Stimulated activated CD4-positive, alpha-beta T cell treated with anti-CD3 and anti-CD28 coated beads, Interleukin-12 subunit alpha, Interleukin-12 subunit beta, amount 100 ng/mL, for 4 hours (primary cell): ENCODE measurements around the gene PEX11G.
A peak's percentile ranks its signal among the peaks of the same experiment; 100 is the strongest.

Experiments used
- DNase-seq: peaks from one replicate; pipeline ENCODE4 v3.0.0-alpha.2; 2020

PEX11G gene

DNA sequence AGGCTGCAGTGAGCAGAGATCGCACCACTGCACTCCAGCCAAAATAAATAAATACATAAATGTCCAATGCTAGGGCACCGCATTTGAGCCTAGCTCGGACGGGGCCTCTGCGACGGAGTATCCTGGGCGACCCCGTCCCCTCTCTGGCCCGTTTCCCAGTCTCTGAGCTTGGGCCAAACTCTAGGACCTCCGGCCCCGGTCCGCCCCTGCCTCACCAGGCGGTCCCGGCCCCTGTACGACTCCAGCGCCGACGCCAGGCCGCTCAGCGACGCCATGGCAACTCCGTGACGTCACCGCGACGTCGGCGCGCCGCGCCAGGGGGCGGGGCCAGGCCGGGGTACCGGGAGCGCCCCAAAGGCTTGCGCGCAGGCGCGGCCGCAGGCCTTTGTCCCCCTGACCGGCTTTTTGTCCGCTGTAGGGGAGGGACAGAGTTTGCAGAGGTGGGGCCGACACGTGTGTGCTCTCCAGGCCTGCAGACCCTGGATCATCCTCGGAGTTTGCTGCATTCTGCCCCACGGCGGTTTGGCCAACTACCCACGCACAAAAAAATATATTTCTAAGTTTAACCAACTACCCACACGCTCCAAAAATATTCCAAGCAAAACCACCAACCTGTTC lies at the start of gene PEX11G:
PEX11G (minus strand) TSS at position 300 of the 618 bp plus-strand sequence; CDS start at position 275, 25 bp downstream.
- peak; percentile 90 for DNase-seq

DNA sequence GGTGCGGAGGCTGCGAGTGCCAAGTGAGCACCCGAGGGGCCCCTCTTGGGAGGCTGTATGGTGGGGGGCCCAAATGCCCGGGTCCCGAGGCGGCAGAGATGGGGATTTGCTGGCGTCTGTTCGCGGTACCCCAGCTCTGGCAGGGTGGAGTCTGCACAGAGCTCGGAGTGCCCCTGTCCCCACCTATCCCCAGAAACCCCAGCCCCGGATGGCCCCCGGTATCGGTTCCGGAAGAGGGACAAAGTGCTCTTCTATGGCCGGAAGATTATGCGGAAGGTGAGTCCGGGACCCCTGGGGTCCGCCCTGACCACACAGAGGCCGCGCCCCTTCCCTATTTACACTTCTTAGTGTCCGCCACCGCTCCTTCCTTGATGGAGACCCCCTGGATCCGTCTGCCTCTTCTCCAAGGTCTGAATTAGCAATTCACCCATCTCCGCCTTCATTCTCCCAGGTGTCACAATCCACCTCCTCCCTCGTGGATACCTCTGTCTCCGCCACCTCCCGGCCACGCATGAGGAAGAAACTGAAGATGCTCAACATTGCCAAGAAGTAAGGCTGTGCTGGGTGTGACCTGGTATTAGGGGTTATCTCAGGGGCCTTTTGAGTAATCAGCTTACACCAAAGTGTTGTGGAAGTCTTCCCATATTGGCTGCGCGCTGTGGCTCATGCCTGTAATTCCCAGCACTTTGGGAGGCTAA lies 47.3 kb upstream of the PEX11G start:
- DNase-seq, result no peak

DNA sequence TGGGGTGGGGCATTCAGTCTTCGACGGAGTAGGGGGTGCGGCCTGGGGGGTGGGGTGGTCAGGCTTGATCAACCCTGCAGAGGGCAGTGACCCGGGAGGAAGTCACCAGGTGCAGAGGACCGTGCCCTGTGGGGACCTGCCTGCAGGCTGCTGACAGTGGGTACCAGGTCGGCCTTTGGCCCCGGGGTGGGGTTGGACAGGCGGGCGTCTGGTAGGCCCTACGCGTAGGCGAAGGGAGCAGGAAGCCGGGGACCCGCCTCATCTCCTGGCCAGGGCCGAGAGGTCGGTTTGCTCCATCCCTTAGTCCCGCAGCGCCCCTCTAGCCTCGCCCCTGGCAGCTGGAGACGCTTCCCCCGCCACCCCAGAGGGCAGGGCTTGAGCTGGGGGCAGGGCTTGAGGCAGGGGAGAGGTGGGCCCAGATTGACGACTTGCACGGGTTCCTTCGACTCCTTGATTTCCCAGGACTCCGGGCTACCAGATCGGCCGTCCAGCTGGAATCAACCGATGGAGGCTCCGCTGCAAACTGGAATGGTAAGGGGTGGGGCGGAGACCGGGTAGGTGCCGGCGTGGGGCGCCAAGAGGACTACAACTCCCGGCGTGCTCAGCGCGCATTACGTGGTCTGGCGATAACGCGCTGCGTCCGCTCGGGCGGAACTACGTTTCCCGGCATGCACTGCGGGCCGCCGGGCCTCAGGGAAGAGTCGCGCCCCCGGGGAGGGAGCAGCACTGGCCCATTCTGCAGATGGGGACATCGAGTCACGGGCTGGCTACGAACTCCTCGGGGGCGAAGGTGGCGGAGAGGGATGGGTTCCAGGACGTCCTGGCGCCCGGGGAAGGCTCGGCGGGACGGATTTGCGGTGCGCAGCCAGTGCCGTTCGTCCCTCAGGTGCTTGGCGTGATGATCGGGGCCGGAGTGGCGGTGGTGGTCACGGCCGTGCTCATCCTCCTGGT lies 46.5 kb upstream of the PEX11G start, which contains the start of gene PNPLA6:
PNPLA6 (plus strand) TSS at position 671 of the 951 bp plus-strand sequence; CDS start at position 743, 72 bp downstream.
- DNase-seq, result peak; percentile 94

DNA sequence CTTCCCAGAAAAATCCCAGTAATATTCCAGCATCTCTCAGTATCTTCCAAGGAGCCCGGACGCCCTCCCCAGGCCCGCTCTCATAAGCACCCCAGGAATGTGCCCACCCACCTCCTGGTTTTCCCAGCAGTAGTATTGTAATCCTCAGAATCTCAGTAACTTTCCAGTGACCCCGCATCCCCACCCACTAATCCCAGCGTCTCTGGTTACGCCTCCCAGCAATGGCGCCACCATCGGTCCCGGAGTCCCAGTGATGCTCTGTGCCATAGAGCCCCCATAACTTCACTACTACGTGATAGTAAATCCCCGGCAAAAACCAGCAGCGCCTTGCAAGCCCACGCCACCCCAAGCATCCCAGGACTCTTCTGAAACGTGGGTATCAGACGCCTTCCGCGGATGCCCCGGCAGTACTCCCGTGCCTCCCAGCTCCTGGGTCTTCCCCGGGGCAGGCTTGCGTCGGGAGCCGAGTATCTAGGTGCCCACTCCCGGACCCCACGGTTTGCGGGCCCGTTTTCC lies 45.8 kb upstream of the PEX11G start:
- DNase-seq, result peak; percentile 35

DNA sequence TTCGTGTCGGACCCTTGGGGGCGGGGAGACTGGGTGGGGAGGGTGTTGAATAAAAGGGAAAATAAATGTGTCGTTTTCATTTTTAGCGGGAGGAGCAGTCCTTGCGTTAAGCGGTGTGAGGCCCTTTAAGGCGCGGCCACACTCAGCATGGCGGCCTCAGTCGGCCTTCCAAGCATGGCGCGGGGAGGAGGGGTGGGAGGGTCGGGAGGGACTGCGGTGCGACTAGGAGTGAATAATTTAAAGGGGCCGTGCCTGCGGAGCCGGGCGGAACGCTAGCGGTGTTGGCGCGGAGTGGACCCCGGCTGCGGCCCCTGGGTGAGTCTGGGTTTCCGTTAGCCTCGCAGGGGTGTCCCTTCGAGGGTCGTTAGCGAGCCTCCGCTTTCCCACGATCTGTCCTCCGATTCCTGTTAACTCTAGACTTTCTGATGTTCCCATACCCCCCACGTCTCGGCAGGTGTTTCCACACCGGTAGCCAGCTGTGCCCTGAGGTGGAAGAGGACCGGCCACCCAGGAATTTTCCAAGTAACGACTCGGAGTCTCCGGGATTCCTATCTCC lies 45.2 kb upstream of the PEX11G start:
- DNase-seq, result peak; percentile 78

DNA sequence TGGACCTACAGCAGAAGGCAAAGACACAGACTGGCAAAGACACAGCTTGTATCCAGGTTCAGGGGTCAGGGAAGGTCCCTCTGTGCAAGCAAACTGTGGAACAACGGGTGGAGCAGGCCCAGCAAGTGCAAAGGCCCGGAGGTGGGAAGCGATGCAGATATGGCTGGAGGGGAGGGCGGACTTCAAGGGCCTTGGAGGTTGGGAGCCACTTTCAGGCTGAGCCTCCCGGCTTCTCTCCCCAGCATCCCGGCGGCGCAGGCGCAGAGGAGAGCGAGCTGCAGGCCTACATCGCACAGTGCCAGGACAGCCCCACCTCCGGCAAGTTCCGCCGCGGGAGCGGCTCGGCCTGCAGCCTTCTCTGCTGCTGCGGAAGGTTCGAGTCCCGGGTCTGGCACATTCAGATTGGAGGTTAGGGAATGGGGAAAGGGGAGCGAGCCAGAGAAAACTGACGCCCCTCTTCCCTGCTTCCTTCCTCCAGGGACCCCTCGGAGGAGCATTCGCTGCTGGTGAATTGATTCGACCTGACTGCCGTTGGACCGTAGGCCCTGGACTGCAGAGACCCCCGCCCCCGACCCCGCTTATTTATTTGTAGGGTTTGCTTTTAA lies 44.5 kb upstream of the PEX11G start:
- no peak for DNase-seq

DNA sequence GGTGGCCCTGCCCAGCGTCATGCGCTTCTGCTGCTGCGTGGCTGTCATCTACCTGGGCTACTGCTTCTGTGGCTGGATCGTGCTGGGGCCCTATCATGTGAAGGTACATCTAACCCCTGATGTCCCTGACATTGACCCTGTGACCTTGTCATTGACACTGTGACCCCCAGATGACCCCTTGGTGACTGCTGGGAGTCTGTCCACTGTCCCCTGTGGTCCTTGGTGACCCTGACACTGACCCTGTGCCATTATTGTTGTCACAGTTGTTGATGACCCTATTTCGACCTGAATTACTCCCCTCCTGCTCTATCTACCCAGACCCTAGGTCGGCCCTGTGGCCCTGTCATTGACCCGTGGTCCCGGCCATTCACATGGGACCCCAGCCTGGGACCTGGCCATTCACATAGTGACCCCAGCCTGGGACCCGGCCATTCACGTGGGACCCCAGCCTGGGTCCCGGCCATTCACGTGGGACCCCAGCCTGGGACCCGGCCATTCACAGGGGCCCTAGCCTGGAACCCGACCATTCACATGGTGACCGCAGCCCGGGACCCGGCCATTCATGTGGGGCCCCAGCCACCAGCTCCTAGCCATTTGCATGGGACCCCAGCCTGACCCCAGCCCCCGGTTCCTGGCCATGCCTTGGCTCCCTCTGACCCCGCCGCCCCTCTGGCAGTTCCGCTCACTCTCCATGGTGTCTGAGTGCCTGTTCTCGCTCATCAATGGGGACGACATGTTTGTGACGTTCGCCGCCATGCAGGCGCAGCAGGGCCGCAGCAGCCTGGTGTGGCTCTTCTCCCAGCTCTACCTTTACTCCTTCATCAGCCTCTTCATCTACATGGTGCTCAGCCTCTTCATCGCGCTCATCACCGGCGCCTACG lies 41.0 kb upstream of the PEX11G start:
- no peak for DNase-seq

DNA sequence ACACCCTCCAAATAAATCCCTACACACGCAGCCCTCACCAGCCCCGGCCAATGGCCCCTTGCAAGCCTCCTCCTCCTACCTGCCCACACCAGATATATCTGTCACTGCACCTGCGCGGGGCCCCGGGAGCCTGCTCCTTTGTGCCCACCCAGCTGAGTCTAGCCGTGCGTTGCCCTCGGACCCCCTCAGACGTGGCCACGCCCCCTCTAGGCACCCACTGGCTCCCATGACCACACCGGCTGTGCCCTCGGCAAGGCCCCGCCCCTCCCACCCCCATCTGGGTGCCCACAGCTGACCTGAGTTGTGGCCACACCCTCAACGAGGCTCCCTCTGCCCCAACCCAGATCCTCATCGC lies 40.4 kb upstream of the PEX11G start:
- DNase-seq, result no peak

DNA sequence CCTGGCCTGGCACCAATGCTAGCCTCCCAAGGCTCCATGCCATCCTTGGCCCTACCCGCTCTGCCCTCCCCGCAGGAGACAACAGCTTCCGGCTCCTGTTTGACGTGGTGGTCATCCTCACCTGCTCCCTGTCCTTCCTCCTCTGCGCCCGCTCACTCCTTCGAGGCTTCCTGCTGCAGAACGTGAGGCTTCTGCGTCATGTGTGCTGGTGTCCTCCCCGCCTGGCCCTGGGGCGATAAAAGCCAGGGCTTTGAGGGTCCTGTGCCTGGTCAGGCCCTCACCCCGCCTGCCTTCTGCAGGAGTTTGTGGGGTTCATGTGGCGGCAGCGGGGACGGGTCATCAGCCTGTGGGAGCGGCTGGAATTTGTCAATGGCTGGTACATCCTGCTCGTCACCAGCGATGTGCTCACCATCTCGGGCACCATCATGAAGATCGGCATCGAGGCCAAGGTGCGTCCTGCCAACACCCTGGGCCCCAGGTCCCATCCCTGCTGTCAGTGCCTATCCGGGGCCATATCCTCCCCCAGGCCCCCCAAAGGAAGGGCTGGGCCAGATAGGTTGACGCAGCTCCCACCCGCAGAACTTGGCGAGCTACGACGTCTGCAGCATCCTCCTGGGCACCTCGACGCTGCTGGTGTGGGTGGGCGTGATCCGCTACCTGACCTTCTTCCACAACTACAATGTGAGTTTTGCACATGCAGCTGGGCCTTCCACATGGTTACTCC lies 39.8 kb upstream of the PEX11G start:
- no peak for DNase-seq

DNA sequence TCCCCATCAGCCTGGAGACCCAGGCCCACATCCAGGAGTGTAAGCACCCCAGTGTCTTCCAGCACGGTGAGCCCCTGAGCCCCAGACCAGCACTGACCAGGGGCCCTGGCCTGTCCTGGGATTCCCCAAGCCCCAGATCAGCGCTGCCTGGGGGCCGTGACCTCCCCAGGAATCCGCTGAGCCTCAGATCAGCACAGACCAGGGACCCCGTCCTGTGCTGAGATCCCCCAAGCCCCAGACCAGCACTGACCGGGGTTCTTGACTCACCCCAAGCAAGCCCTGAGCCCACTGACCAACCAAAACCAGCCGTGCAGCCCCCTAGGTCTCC lies 39.3 kb upstream of the PEX11G start:
- DNase-seq, result no peak

DNA sequence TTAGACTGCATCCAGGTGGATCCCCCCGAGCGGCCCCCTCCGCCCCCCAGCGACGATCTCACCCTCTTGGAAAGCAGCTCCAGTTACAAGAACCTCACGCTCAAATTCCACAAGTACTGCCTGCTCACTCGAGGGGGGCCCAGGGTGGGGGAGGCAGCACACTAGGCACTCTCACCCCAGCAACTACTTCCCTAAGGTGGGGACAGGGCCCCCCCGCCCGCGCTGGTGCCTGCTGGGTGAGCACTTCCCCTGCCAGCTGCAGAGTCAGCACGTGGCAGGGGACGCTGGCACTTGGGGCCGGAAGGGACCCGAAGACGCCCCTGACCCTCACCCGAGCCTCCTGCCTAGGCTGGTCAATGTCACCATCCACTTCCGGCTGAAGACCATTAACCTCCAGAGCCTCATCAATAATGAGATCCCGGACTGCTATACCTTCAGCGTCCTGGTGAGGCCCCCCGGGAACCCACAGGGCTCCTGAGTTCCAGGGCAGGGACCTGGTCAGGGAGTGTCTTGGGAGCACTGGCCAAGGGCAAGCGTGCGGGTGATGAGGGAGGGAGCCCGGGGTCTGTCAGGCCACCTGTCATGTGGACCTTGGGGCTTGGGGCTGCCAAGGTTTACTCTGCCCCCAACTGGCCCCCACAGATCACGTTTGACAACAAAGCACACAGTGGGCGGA lies 38.8 kb upstream of the PEX11G start:
- DNase-seq, result no peak

DNA sequence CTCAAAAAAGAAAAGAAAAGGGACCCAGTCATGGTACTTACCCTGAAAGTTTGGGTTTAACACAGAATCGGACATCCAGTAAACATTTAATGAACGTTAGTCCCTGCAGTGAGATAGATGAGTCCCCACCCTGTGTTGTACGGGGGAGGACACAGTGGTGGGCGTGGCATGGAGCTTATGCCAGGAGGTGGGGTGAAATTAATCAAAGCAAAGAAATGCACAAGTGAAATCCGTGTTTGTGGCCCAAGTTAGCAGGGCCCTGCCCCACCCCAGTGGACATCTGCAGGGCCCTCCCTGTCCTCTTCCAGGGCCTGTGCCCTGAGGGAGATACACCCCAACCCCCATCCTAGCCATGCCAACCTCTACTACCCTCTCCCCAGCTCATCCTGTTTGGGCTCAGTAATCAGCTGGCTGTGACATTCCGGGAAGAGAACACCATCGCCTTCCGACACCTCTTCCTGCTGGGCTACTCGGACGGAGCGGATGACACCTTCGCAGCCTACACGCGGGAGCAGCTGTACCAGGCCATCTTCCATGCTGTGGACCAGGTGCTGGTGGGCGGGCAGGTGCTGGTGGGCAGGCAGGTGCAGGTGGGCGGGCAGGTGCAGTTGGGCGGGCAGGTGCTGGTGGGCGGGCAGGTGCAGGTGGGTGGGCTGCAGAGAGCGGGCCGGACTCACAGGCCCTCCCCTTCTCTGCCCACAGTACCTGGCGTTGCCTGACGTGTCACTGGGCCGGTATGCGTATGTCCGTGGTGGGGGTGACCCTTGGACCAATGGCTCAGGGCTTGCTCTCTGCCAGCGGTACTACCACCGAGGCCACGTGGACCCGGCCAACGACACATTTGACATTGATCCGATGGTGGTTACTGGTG lies 37.5 kb upstream of the PEX11G start:
- no peak for DNase-seq

DNA sequence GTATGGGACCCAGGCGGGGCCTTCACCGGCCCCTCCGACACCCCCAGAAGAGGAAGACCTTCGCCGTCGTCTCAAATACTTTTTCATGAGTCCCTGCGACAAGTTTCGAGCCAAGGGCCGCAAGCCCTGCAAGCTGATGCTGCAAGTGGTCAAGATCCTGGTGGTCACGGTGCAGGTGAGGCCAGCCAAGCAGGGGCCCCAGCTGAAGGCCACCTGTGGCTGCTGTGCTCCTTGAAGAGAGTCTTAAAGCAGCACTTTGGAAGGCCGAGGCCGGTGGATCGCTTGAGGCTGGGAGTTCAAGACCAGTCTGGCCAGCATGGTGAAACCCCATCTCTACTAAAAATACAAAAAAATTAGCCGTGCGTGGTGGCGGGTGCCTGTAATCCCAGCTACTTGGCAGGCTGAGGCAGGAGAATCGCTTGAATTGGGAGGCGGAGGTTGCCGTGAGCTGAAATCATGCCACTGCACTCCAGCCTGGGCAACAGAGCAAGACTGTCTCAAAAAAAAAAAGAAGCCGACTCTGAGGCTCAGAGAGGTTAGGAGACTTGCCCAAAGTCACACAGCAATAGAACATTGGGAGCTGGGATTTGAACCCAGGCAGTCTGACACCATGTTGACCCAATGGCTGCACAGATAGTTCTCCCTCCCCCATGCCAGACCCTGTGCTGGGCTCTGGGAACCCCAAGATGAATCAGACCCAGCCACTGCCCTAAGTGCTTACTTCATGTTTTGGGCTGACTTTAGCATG lies 36.3 kb upstream of the PEX11G start:
- no peak for DNase-seq

DNA sequence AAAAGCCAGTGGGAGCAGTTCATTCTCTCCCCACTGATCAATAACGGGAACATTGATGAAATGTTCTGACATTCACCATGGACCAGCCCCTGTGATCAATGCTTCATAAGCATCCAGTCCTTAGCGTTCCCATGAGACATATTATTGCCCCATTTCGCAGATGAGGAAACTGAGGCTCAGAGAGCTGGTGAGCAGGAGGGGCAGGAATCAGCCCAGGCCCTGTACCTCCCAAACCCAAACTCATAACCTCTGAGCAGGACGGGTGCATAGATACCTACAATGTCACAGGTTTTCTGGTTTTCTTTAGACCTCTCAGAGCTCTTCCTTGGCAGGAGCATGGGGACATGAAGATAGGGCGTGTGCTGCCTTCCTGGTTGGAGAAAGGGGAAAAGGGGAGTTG lies 35.7 kb upstream of the PEX11G start:
- no peak for DNase-seq

DNA sequence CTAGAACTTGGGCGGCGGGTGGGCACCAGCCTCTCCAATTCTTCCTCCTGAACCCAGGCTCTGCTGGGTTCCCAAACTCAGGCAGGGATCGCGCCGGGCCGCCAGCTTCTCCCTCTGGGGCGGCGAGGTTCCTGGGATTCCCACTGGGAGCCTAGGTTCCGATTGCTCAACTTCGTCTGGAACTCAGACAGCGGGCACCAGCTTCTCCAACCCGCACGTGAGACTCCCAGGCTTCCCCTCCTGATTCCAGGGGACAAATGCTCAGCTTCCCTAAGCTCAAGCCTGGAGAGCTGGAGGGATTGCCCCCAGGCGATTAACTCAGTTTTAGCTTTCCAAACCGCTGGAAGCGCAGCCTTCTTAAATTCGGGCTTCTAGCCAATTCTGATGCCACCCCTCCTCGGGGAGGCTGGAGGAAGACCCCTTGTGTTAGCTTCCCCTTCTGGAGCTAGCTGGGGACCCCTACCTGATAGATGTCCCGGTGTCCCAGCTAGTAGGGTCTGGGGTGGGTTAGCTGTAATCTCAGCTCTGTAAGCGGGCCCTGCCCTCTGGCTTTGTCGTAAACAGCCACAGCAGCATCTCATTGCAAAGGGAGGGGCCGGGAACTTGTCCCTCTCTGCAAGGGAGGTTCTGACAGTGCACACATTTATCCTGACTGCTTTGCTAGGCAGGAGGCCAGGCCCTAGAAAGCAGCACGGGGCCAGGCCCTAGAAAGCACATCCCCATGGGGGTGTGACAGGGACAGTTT lies 34.3 kb upstream of the PEX11G start:
- no peak for DNase-seq

DNA sequence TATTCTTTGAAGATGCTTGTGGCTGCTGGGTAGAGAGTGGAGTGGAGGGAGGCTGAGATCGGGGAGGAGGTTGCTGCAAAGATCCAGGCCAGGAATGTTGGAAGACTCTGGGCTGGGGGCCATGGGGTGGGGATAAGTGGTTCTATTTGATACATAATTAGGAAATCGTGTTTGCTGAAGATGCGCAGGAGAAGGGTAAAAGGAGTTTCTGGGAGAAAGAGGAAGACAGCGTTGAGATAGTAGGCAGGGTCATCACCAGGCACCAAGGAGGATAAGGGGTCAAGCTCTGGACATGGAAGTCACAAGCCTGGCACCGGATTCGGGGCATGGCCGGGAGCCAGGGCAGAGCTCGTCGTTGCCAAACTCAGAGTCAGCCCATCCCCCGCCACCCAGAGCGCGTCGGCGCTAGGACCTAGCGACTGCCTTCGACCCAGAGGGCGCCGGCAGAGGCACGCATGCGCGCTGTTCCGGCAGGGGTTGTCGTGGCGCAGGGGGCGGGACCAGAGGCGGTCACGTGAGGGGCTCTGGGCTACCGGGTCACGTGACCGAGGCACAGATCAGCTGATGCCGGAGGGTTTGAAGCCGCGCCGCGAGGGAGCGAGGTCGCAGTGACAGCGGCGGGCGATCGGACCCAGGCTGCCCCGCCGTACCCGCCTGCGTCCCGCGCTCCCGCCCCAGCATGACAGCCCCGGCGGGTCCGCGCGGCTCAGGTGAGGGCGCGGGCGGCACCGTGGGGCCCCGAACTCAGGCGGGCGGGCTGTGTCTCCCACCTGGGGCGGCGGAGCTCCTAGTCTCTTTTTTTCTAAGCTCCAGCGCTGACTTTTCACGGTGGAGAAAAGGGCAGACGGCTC lies 33.5 kb upstream of the PEX11G start, which contains the start of gene MCOLN1:
MCOLN1 (plus strand) TSS at position 553 of the 851 bp plus-strand sequence; CDS start at position 680, 127 bp downstream.
- peak; percentile 100 for DNase-seq
